ENCODE results near the gene HAUS3. TPM values are rescaled to one million over a fixed set of nuclear protein-coding genes. Genes with fewer than 3 reads are reported as not detected.

Gene HAUS3
- total and polyA plus RNA-seq, 2 of the 13 experiments (the other 11 are each of a cell fraction or from before 2014, with no cell fraction given) = 3.9 to 12.6 TPM

- no peak for TF ChIP-seq KLF12 (CRISPR knock-in tag; IDR thresholded peaks at IDR 0.05; ENCODE audit: borderline replicate concordance)
- TF ChIP-seq ZBTB34 (CRISPR knock-in tag; IDR thresholded peaks at IDR 0.05) = no peak
- no peak for TF ChIP-seq HNRNPH1 (optimal IDR thresholded peaks at IDR 0.05; ENCODE audit: low read depth, low read length)
- peak; percentile 42; the same call in 1 of the 2 replicates for TF ChIP-seq ZNF292 (CRISPR knock-in tag; IDR thresholded peaks at IDR 0.05; ENCODE audit: borderline replicate concordance, low read depth)
- TF ChIP-seq ZNF781 (CRISPR knock-in tag; IDR thresholded peaks at IDR 0.05; ENCODE audit: borderline replicate concordance, not compliant biosample characterization) = no peak
- TF ChIP-seq PRDM15 (CRISPR knock-in tag; IDR thresholded peaks at IDR 0.05) = no peak
- no peak for TF ChIP-seq THAP7 (CRISPR knock-in tag; IDR thresholded peaks at IDR 0.05)
- no peak for TF ChIP-seq IKZF1 (IDR thresholded peaks at IDR 0.05)
- TF ChIP-seq ZBTB33 (CRISPR knock-in tag; IDR thresholded peaks at IDR 0.05) = no peak
- 0 out of 2 replicates have a peak, but pooled peaks have one; percentile 27 for TF ChIP-seq IKZF5 (CRISPR knock-in tag; IDR thresholded peaks at IDR 0.05)
- peak; percentile 76 for TF ChIP-seq AGO1 (IDR thresholded peaks at IDR 0.05; ENCODE audit: low read depth, low read length, poor library complexity, severe bottlenecking)
- TF ChIP-seq ZNF335 (CRISPR knock-in tag; IDR thresholded peaks at IDR 0.05) = peak; percentile 52; the same call in 1 of the 2 replicates
- TF ChIP-seq ZNF615 (CRISPR knock-in tag; IDR thresholded peaks at IDR 0.05; ENCODE audit: borderline replicate concordance) = no peak
- TF ChIP-seq TFDP1 (CRISPR knock-in tag; IDR thresholded peaks at IDR 0.05; ENCODE audit: borderline replicate concordance) = peak; percentile 97
- TF ChIP-seq RBM39 (IDR thresholded peaks at IDR 0.05; ENCODE audit: low read depth, low read length, poor library complexity, severe bottlenecking) = no peak
- no peak for TF ChIP-seq AHR (CRISPR knock-in tag; IDR thresholded peaks at IDR 0.05)
- no peak for TF ChIP-seq ZNF432 (CRISPR knock-in tag; IDR thresholded peaks at IDR 0.05; ENCODE audit: borderline replicate concordance)
These were observed at the start of gene HAUS3, which contains the start of gene POLN (continued) for GRCh38 chr4:2241410-2242353.

All from HepG2 (cell line).